Urinary bladder (tissue), 4 donors: ENCODE results near the gene FCGR2B. TPM values are rescaled to one million over a fixed set of nuclear protein-coding genes. Genes with fewer than 3 reads are reported as not detected.
"Not testable (repeated sequence)": the region's sequence is repeated elsewhere in the genome, so short reads cannot be mapped to it uniquely, and the experiment has no call there.

Experiments used
- DNase-seq: peaks from one replicate; pipeline ENCODE4 v3.0.0-alpha.2; 2015; ENCODE audit errors: extremely low spot score
- H3K27ac ChIP-seq: one replicate; pipeline ENCODE4 v1.5.1; 2013; ENCODE audit warnings: low read depth, mild to moderate bottlenecking, moderate library complexity
- H3K36me3 ChIP-seq: one replicate; pipeline ENCODE4 v1.6.1; 2013; ENCODE audit warnings: mild to moderate bottlenecking, moderate library complexity; ENCODE audit not compliant: insufficient read depth
- H3K4me1 ChIP-seq: one replicate; pipeline ENCODE4 v1.6.1; 2013; ENCODE audit warnings: mild to moderate bottlenecking, moderate library complexity; ENCODE audit not compliant: insufficient read depth
- H3K4me3 ChIP-seq: one replicate; pipeline ENCODE4 v1.5.1; 2013; ENCODE audit warnings: low read depth, low read length
- WGBS: extraction: QIAGEN DNeasy Blood & Tissue Kit; methylation state at CpG from one replicate; pipeline ENCODE4 v1.1.7; 2013; 5-methylcytosine and 5-hydroxymethylcytosine counted together
- polyA plus RNA-seq: library from polyadenylated mRNA; stranded (reverse); fragments of 200-250 nt; gene quantifications from one replicate; pipeline ENCODE4 v1.2.3, GENCODE V29; 2013
- total RNA-seq: library from RNA; depleted of rRNA; stranded (reverse); fragments of >200 nt; gene quantifications from one replicate; pipeline ENCODE4 v1.2.3, GENCODE V29; 2014
- donor health status: healthy with polysubstance abuse.
- donor health status: healthy.

Gene FCGR2B
- total and polyA plus RNA-seq, 2 donors: 3.4 to 25.3 TPM

GRCh38 chr1:161636976-161637375, 26.0 kb upstream of the FCGR2B start:
- 74% methylated on average over 3 of the region's 3 CpGs for WGBS
- H3K36me3 ChIP-seq, DNase-seq, H3K4me1 ChIP-seq, H3K4me3 ChIP-seq, H3K27ac ChIP-seq: not testable (repeated sequence)

DNA sequence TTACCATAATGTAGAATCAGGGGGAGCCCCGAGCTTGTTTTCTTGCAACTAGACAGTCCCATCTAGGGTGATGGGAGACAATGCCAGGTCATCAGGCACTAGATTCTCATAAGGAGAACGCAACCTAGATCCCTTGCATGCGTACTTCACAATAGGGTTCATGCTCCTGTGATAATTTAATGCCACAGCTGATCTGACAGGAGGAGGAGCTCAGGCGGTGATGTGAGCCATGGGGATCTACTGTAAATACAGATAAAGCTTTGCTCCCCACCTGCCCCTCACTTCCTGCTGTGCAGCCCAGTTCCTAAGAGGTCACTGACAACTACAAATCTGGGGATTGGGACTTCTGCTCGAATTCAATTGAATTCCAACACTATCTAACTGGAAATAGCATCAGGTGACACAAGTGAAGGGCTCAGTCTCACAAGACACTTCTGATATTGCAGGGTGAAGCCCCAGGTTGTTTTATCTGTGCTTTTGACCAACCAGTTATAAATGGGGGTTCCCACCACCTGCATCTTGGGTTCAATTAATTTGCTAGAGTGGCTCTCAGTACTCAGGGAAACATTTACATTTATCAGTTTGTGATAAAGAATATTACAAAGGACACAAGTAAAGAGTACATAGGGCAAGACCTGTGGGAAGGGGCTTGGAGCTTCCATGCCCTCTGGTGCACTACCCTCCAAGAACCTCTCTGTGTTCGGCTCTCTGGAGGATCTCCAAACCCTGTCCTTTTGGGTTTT, 24.5 kb upstream of the FCGR2B start:
- DNase-seq, H3K4me1 ChIP-seq, H3K27ac ChIP-seq, H3K36me3 ChIP-seq, H3K4me3 ChIP-seq: not testable (repeated sequence)
- 73% methylated on average over 4 of the region's 6 CpGs for WGBS

DNA sequence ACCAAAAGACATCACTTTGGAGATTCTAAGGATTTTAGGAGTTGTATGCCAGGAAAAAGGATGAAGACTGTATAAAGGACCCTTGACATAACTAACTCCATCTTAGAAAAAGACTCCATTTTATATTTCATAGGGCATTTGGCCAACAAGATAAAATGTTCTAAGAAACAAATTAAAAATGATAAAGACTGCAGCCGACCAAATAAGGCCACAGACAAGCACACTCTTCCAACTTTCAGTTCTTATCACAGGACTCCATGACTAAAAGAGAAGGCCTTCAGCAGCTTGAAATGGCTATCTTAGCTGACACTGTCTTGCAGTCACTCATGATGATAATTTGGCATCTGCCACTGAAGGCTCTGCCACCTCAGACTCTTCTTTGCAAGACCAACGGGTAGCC, 23.7 kb upstream of the FCGR2B start:
- H3K4me1 ChIP-seq, H3K4me3 ChIP-seq, H3K36me3 ChIP-seq, DNase-seq, H3K27ac ChIP-seq: not testable (repeated sequence)
- WGBS: 57% methylated on average over 2 of the region's 2 CpGs

GRCh38 chr1:161642697-161643096, 20.2 kb upstream of the FCGR2B start:
- not testable (repeated sequence) for H3K36me3 ChIP-seq, H3K4me3 ChIP-seq, DNase-seq, H3K4me1 ChIP-seq, H3K27ac ChIP-seq
- WGBS: 91% methylated on average over 1 of the region's 1 CpG

DNA sequence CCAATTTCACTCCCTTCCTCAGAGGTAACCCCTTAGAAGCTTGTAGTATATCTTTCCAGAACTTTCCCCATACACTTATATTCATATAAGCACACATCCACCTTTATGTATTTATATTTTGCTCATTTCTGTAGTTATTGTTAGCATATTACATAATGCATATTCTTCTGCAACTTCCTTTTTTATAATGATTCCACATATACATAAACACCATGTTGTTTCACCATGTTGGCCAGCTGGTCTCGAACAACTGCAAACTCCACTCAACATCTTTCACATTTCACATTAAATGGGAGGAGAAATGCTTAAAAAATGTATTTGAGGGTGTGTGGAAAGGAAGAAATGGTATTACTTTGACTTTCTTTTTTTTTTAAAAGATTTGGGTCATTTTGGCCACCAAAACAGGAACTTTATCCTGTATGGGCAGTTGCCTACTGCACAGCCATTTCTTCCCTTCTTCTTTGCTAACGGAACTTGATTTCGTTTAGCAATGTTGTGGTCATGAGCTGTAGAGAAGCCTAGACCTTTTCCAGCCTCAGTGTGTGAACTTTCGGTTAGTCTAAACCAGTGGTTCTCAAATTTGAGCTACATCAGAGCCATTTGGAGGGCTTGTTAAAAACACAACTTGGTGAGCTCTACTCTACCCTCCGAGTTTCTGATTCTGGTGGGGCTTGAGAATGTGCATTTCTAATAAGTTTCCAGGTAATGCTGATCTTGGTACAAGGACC, 19.3 kb upstream of the FCGR2B start:
- H3K27ac ChIP-seq, H3K36me3 ChIP-seq, H3K4me1 ChIP-seq, H3K4me3 ChIP-seq, DNase-seq: not testable (repeated sequence)
- whole genome bisulfite sequencing: 86% methylated on average over 4 of the region's 5 CpGs

DNA sequence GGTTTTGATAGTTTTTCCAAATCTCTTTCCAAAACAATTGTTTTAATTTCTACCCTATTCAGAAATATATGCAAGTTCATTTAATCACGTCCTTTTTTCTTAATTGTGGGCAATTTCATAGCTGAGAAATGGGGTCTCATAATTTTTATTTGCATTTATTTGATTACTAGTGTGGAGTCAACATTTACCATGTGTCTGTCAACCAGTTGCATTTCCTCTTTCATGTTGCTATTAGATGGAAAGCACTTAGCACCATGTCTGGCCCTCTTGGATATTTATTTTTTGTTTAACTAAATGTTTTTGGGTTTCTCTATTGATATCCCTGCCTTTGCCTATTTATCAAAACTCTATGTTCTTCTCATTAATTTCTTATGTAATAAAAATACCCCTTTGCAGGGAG, 18.1 kb upstream of the FCGR2B start:
- H3K4me3 ChIP-seq, H3K36me3 ChIP-seq, DNase-seq, H3K4me1 ChIP-seq, H3K27ac ChIP-seq: not testable (repeated sequence)
- WGBS: 46% methylated on average over 1 of the region's 1 CpG

GRCh38 chr1:161647507-161648360, 15.2 kb upstream of the FCGR2B start:
- H3K4me3 ChIP-seq, H3K36me3 ChIP-seq, H3K4me1 ChIP-seq, H3K27ac ChIP-seq: not testable (repeated sequence)
- 52% methylated on average over 12 of the region's 13 CpGs for WGBS
- DNase-seq: peak; percentile 39

DNA sequence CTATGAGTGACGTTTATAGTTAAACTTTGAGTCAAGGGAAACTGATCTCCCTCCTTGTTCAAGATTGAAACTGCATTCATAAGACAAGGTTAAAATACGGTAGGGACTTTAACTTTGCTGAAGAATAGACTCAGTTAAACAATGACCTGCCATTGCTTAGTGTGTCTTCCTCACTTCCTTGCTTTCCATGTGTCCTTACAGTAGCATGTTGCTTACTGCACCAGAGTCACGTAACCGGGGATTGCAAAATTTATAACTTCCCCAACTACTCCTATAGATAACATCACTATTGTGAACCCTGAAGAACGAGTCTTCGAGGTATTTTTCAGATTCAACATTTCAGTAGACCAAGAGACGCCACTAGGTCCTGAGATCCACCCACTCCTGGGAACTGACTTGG, 9.4 kb upstream of the FCGR2B start:
- not testable (repeated sequence) for DNase-seq, H3K4me1 ChIP-seq, H3K36me3 ChIP-seq, H3K27ac ChIP-seq, H3K4me3 ChIP-seq
- 53% methylated on average over 2 of the region's 7 CpGs for WGBS

DNA sequence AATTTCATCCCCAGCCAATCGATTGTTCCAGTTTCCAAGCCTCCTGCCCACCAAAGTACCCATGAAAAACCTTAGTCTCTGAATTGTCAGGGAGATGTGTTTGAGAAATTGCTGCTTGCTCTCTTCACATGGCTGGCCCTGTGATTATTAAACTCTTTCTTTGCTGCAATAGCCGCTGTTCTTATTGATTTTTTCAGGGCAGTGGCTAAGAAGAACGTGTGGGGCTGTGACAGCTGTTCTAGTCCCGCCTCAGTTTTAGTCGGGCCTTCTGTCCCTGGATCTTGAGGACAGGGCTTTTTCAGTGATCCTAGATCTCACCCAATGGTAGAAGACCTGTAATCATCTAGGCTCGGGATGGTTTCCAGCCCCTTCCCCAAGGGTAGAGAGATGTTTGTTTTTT, 9.0 kb upstream of the FCGR2B start:
- H3K4me1 ChIP-seq, DNase-seq, H3K36me3 ChIP-seq, H3K4me3 ChIP-seq, H3K27ac ChIP-seq: not testable (repeated sequence)
- WGBS: 56% methylated on average over 6 of the region's 6 CpGs

DNA sequence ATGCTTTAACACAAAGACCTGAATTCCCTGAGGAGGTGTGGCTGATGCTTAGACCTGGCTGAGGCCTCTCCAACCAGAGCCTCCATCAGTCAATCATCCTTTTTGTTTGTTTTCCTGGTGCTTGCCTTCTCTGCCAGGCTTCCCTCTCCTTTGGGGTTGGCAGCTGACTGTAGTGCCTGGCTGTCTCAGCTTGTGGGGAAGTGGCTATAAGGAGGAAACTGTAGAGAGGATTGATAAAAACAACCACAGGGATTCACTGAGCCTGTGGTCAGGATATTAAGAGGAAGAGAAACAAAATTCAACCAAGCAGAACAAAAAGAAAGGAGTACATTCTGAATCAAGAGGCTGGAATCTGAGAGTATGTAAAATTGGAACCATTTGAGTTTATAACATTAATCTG, 4.4 kb upstream of the FCGR2B start:
- DNase-seq, H3K27ac ChIP-seq, H3K4me3 ChIP-seq, H3K4me1 ChIP-seq, H3K36me3 ChIP-seq: not testable (repeated sequence)

- 31% methylated on average over 4 of the region's 9 CpGs for WGBS
- not testable (repeated sequence) for H3K36me3 ChIP-seq
Measured at GRCh38 chr1:161661660-161662311, 1.2 kb upstream of the FCGR2B start.

GRCh38 chr1:161663569-161663968, 626 bp downstream of the FCGR2B start:
- no CpG with 5 or more reads among the region's 1 CpG for WGBS
- DNase-seq, H3K36me3 ChIP-seq, H3K4me3 ChIP-seq, H3K4me1 ChIP-seq, H3K27ac ChIP-seq: not testable (repeated sequence)

More at GRCh38 chr1:161661660-161662311, 1.2 kb upstream of the FCGR2B start:
- H3K27ac ChIP-seq, H3K4me3 ChIP-seq, H3K4me1 ChIP-seq, DNase-seq: not testable (repeated sequence)

- not testable (repeated sequence) for H3K4me3 ChIP-seq, H3K27ac ChIP-seq, H3K36me3 ChIP-seq, H3K4me1 ChIP-seq, DNase-seq
- WGBS: no CpG with 5 or more reads among the region's 4 CpGs
Measured at GRCh38 chr1:161664689-161665088, 1.7 kb downstream of the FCGR2B start.
